Measurements from ENCODE around the gene TUBB.
A peak's percentile ranks its signal among the peaks of the same experiment; 100 is the strongest.

The TUBB gene

GRCh38 chr6:30719791-30720737 lies at the start of gene TUBB:
TSS of gene TUBB (plus strand) at chr6:30720352. CDS start at chr6:30720507, 155 bp downstream.
- peak; percentile 88 for DNase-seq (ENCODE audit: low read depth, low spot score)

- DNase-seq (ENCODE audit: low read depth, low spot score) = no peak
These were observed 49.2 kb upstream of the TUBB start for GRCh38 chr6:30670760-30671527.

- DNase-seq (ENCODE audit: low read depth, low spot score) = peak; percentile 74
These were observed 47.5 kb upstream of the TUBB start, which contains the start of gene DHX16 for GRCh38 chr6:30672445-30673253. TSS of gene DHX16 (minus strand) at chr6:30673006. CDS start at chr6:30672841, 165 bp downstream.

- no peak for DNase-seq (ENCODE audit: low read depth, low spot score)
These were observed 43.4 kb upstream of the TUBB start for GRCh38 chr6:30676660-30677285.

- DNase-seq (ENCODE audit: low read depth, low spot score) = peak; percentile 81
These were observed 41.0 kb upstream of the TUBB start for GRCh38 chr6:30678964-30679726.

GRCh38 chr6:30679765-30680535 lies 40.2 kb upstream of the TUBB start:
- no peak for DNase-seq (ENCODE audit: low read depth, low spot score)

GRCh38 chr6:30681766-30682142 lies 38.4 kb upstream of the TUBB start:
- DNase-seq (ENCODE audit: low read depth, low spot score) = no peak

GRCh38 chr6:30682143-30683117 lies 37.7 kb upstream of the TUBB start:
- peak; percentile 78 for DNase-seq (ENCODE audit: low read depth, low spot score)

- no peak for DNase-seq (ENCODE audit: low read depth, low spot score)
These were observed 36.8 kb upstream of the TUBB start for GRCh38 chr6:30683183-30683979.

- DNase-seq (ENCODE audit: low read depth, low spot score) = no peak
These were observed 36.2 kb upstream of the TUBB start for GRCh38 chr6:30683980-30684338.

GRCh38 chr6:30684386-30685156 lies 35.6 kb upstream of the TUBB start:
- no peak for DNase-seq (ENCODE audit: low read depth, low spot score)

- no peak for DNase-seq (ENCODE audit: low read depth, low spot score)
These were observed 34.8 kb upstream of the TUBB start for GRCh38 chr6:30685157-30686008.

GRCh38 chr6:30686009-30686907 lies 33.9 kb upstream of the TUBB start, which contains the start of gene PPP1R18:
TSS of gene PPP1R18 (minus strand) at chr6:30686645. CDS start at chr6:30686018, 627 bp downstream.
- peak; percentile 78 for DNase-seq (ENCODE audit: low read depth, low spot score)

- no peak for DNase-seq (ENCODE audit: low read depth, low spot score)
These were observed 33.1 kb upstream of the TUBB start for GRCh38 chr6:30686908-30687658.

All from activated naive CD8-positive, alpha-beta T cell treated with anti-CD3 and anti-CD28 coated beads, Interleukin-2, amount 50 U/mL, for 16 hours (primary cell).